Neural crest cell (in vitro differentiated cells): Measurements from ENCODE around the gene RBM18. TPM values are rescaled to one million over a fixed set of nuclear protein-coding genes. Genes with fewer than 3 reads are reported as not detected.
A peak's percentile ranks its signal among the peaks of the same experiment; 100 is the strongest.

Source experiments
- DNase-seq: peaks from one replicate; pipeline ENCODE4 v3.0.0; 2021; ENCODE audit warnings: low read depth, mixed read lengths, low spot score
- H3K27ac Mint-ChIP-seq: one replicate; pipeline ENCODE4 v1.8.0; 2021; ENCODE audit warnings: mild to moderate bottlenecking, mixed read lengths; ENCODE audit not compliant: unreplicated experiment
- H3K27me3 Mint-ChIP-seq: 2 replicates; pipeline ENCODE4 v1.8.0; 2021; ENCODE audit warnings: low read depth, mild to moderate bottlenecking, mixed read lengths
- H3K36me3 Mint-ChIP-seq: 2 replicates; pipeline ENCODE4 v1.8.0; 2021; ENCODE audit warnings: low read depth, mild to moderate bottlenecking, mixed read lengths
- H3K4me1 Mint-ChIP-seq: 2 replicates; pipeline ENCODE4 v1.8.0; 2021; ENCODE audit warnings: mixed read lengths
- H3K4me3 Mint-ChIP-seq: one replicate; pipeline ENCODE4 v1.8.0; 2021; ENCODE audit warnings: mild to moderate bottlenecking, mixed read lengths
- H3K9me3 Mint-ChIP-seq: 2 replicates; pipeline ENCODE4 v1.8.0; 2021; ENCODE audit warnings: mixed read lengths
- total RNA-seq: library from RNA; stranded (reverse); gene quantifications from 2 replicates; pipeline ENCODE4 v1.2.1, GENCODE V29; 2021
- TF ChIP-seq, protein P1 (sequence below): fragments of 200-600 bp; sonication (generic); conservative IDR thresholded peaks from 2 replicates; pipeline ENCODE4 v1.5.0; 2021; ENCODE audit warnings: antibody characterized with exemption, mild to moderate bottlenecking

Gene RBM18
- total RNA-seq, 1 donor from 2014 or later, result 17.9 TPM

DNA sequence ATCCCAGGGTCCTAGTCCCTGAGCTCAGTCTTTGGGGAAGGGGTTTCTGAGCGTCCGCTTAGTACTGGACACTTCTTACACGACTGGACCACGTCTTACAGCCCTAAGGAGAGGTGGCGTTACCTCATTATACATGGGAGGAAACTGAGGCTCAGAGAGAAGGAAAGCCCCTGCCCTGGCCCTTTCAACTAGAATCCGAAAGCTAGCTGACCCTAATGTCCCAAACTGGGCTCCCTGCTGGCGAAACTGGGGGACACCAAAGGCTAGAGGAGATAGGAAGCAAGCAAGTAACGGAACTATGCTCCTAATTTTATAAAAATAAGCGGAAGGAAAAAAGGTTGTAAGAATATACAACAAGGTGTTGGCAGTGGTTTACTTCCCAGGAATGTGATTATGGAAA is 50.1 kb downstream of the RBM18 start:
- Mint-ChIP-seq H3K27ac (no peak overlapping the region), H3K9me3 (no peaks in the 10 kb centered on the region), H3K27me3 (peaks cover 96% of the 10 kb centered on the region), H3K4me1 (peaks cover 4% of the 10 kb centered on the region), H3K36me3 (peaks cover 6% of the 10 kb centered on the region), H3K4me3 (peak overlapping the region; percentile 54)
- TF ChIP-seq, protein P1, sequence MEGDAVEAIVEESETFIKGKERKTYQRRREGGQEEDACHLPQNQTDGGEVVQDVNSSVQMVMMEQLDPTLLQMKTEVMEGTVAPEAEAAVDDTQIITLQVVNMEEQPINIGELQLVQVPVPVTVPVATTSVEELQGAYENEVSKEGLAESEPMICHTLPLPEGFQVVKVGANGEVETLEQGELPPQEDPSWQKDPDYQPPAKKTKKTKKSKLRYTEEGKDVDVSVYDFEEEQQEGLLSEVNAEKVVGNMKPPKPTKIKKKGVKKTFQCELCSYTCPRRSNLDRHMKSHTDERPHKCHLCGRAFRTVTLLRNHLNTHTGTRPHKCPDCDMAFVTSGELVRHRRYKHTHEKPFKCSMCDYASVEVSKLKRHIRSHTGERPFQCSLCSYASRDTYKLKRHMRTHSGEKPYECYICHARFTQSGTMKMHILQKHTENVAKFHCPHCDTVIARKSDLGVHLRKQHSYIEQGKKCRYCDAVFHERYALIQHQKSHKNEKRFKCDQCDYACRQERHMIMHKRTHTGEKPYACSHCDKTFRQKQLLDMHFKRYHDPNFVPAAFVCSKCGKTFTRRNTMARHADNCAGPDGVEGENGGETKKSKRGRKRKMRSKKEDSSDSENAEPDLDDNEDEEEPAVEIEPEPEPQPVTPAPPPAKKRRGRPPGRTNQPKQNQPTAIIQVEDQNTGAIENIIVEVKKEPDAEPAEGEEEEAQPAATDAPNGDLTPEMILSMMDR, result no peak
- DNase-seq, result no peak

DNA sequence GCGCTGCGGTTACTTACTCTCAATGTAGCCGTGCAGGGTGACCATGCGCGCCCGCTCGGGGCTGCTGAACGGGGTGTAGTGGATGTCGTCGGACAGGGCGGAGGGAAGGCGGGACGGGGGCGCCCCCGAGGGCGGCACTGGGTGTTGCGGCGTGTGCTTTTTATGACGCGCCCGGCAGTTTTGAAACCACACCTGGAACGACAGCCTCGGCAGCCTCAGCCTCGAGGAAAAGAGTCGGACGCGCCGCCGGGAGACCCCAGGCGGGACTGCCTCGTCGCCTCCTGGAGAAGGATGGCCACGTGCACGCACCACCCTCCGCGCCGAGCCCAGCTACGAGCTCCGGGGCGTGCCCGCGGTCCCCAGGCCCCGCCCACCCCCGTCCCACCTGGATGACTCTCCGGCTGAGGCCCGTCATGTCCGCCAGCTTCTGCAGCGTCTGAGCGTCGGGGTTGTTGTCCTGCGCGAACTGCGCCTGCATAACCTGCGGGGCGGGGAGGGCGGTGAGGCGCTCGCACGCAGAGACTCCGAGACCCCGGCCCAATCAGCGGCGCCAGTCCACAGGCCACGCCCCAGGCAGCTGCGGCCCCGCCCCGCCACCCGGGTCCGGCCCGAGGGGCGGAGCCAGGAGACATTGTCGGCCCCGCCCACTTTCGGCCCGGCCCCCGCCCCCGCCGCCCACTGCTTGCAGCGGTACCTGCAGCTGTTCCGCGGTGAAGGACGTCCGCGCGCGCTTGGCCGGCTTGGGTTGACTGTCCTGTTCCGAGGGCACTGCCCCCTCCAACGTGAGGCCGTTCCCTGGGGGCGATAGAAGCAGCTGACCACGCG is 50.8 kb downstream of the RBM18 start:
- DNase-seq, result peak; percentile 65
- Mint-ChIP-seq H3K27me3 (peaks cover 94% of the 10 kb centered on the region), H3K4me3 (peak overlapping the region; percentile 54), H3K9me3 (no peaks in the 10 kb centered on the region), H3K4me1 (no peaks in the 10 kb centered on the region), H3K36me3 (peaks cover 6% of the 10 kb centered on the region), H3K27ac (no peak overlapping the region)
- TF ChIP-seq, protein P1, result no peak

DNA sequence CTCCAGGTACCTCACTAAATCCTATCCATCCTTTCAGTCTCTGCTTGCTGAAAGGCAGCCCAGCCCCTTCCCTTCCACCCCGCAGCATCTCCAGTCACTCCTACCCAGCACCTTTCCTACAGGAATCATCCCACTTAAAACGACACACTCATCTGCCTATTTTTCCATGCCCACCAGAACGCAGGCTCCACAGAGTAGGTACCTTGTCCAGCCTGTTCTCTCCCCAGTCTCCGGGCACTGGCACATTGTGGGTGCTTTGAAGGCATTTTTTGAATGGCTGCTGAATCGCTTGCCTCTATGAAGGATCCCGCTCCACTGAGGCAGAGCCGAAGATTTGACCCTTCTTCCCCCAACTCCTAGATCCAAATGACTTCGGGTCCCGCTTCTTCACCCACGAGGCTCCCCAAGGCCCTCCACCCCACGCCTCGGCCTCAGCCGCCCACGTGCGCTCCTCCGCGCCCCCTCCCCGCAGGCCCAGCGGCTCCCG is 51.5 kb downstream of the RBM18 start:
- TF ChIP-seq, protein P1, result no peak
- DNase-seq, result no peak
- peaks cover 2% of the 10 kb centered on the region for H3K36me3 Mint-ChIP-seq
- peaks cover 92% of the 10 kb centered on the region for H3K27me3 Mint-ChIP-seq
- no peak overlapping the region for H3K27ac Mint-ChIP-seq
- H3K9me3 Mint-ChIP-seq, result no peaks in the 10 kb centered on the region
- peak overlapping the region; percentile 16 for H3K4me3 Mint-ChIP-seq
- no peaks in the 10 kb centered on the region for H3K4me1 Mint-ChIP-seq

DNA sequence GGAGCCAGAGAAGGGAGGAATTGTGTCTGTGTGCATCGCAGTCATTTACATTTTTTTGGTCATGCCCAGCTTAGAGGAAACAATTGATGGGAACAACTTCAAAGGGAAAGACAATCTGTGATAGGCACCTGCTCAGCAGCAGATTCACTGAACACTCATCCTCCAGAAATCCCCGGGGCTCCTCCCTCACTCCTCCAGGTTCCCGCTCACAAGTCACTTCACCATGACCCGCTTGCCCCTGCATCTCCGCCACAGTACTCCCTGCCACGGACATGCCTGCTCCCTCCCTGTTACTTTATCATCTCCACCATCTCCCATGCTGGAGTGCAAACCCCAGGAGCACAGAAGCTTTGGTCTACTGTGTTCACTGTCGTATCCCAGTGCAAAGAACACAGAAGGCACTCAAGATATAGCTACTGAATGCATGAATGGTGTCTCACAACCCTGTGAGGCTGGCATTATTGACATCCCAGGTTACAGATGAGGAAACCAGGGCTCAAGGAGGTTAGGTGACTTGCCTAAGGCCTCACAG is 52.1 kb downstream of the RBM18 start:
- DNase-seq, result no peak
- H3K9me3 Mint-ChIP-seq, result no peaks in the 10 kb centered on the region
- peaks cover 2% of the 10 kb centered on the region for H3K36me3 Mint-ChIP-seq
- peaks cover 92% of the 10 kb centered on the region for H3K27me3 Mint-ChIP-seq
- no peak overlapping the region for H3K27ac Mint-ChIP-seq
- no peaks in the 10 kb centered on the region for H3K4me1 Mint-ChIP-seq
- TF ChIP-seq, protein P1, result no peak
- H3K4me3 Mint-ChIP-seq, result no peak overlapping the region

DNA sequence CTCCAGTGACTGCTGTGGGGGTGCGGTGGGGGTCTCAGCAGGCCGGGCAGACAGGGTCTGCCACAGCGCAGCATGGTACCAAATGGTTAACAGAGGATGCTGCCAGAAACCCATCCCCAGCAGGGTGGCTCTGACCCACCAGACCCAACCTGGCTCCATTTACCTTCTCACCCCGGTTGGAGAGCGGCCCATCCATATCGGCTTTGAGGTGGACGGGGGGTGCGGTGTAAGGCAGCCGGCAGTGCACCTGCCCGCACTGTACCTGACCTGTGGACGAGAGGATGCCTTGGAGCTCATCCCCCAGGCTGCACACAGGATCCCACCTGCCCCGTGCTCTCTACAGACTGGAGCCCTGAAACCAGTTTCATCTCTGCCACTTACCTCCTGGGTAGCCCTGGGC is 55.2 kb downstream of the RBM18 start:
- no peak for DNase-seq
- Mint-ChIP-seq H3K36me3 (no peaks in the 10 kb centered on the region), H3K27me3 (peaks cover 81% of the 10 kb centered on the region), H3K4me3 (no peak overlapping the region), H3K9me3 (no peaks in the 10 kb centered on the region), H3K4me1 (peaks cover 4% of the 10 kb centered on the region), H3K27ac (no peak overlapping the region)
- TF ChIP-seq, protein P1, result no peak
